GM21381 (cell line): ENCODE results near the gene CATSPER3.

ENCODE experiments used
- ATAC-seq: cut with Tn5 transposase; IDR thresholded peaks from one replicate; pipeline ENCODE4 v1.9.1; 2021; ENCODE audit warnings: mild to moderate bottlenecking, moderate library complexity; ENCODE audit not compliant: unreplicated experiment

Gene CATSPER3

DNA sequence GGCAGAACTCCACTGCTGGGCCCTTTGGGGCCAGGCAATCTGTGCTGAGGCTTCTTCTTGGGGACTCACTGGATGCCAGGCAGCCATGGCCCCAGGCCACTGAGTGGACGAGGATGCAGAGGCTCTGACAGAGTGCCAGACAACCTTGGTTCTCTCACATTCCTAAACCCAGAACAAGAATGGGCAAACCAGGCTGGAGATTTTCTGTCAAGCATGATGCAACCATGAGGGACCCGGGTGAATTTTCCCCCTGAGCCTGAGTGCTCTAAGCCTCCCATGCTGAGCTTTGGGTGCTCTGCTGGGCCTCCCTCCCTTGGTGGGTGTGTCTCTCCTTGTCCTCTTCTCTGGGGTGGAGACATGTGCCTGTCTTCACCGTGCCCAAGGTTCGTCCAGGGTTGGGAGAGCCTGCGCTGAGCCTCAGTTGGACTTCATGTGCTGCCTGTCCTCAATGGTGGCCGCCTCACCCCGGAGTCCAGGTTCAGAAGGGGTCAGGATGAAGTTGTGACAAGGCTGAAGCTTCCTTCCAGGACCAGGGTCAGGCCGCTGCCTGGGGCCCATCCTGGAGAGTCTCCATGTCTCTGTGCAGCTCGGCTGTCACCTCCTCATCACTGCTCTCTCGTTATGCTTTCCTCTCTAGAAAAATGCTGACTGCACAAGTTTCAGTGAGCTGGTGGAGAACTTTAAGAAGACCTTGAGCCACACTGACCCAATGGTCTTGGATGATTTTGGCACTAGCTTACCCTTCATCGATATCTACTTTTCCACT, 42.2 kb downstream of the CATSPER3 start:
- no peak for ATAC-seq

DNA sequence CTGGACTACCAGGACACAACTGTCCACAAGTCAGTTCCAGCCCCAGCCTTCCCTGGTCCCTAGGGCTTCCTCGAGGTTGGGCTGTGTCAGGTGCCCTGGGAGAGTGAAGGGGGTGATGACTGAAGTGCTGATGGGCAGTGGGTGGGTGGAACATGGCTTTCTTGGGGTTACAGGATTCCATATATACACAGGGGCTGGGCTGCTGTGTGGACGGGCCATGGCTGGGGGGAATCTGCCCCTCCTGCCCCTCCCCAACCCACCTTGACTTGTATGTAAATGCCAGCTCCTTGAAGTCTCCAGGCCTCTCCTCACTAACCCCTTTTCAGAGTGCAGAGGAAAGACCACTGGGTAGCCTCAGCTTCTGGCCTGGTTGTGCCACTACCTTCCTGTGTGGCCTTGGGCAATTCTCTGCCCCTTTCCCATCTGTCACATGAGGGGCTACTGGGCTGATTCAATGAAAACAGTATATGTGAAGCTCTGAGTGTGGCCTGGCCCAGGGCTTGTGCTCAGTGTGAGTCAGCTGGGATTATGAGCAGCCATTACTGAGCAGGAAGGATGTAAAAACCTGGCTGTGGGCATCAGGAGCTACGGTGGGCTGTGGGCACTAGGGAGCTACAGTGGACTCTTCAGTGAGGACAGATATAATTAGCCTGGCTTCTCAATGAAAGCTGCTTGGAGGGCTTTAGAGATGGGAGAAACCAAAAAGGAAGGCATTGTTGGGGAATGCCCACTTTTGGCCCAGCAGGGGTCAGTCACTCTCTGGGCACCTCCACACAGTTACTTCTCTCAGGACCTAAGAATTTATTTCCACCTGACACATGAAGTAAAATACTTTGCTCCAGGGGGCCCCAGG, 43.0 kb downstream of the CATSPER3 start:
- no peak for ATAC-seq

DNA sequence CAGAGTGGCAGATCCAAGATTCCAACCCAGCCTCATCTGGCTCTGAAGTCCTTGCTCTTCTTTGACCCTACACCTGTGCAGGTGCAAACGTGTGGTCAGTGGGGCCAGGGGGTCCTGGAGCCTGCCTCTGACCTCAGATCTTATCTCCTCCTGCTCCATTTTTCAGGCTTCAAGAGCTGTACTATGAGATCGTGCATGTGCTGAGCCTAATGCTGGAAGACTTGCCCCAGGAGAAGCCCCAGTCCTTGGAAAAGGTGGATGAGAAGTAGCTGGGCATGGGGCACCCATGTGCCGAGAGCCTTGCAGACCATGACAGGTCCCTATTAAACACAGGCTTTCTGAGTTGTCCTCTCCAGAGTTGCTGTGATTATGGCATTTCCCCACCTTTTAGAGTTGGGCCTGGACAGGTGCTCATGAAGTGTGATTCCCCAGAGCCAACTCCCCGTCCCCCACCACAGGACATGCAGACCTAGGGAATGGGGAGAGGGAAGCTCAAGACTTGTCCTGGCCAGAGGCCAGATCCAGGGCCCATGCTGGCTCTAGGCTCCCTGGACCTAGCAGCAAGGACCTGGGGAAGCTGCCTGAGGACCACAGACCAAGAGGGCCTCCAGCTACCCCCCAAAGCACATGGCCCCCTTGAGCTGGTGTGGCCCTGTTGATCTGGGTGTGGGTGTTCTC, 43.8 kb downstream of the CATSPER3 start:
- ATAC-seq, result no peak

DNA sequence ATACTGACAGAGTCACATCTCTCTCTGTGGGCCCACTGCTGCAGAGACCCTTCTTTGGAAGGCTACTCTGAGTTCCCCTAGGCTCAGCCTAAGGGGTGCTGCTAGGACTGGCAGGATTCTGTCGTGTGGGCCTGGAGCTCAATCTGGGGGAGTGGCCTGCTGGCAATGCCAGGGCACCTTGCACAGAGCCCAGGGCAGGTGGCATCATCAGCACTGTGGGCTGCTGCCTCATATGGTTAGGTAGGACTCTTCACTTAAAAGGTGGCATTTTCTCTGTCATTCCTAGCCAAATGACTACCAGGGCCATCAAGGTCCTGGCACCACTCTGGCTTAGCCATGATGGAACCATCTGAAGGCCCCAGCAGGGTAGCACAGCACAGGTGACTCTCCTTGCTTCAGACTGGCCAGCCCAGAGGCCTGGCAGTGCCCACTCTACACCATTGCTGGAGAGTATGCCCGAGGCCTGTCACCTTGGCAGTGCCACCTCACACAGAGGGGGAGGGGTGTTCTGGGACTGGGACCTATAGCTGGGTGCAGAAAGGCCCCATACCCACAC, 44.4 kb downstream of the CATSPER3 start:
- no peak for ATAC-seq

DNA sequence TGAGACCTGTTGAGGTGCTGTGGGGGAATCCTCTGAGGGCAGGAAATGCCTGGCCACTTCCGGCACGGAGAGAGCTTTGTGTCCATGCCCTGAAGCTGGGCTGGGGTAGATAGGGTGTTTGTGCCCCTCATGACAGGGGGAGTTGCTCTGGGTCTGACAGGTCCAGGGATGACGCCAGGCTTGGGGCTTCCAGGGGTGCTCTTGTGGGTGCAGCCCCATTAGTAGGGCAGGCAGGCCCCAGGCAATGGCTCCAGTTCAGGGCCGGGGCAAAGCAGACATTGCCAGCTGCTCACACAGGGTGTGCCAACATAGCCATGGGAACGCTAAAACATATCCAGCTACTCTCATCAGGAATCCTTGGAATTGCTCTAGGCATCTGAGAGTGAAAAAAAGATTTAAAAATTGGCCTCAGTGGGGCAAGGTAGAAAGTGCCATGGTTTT, 45.3 kb downstream of the CATSPER3 start:
- no peak for ATAC-seq

DNA sequence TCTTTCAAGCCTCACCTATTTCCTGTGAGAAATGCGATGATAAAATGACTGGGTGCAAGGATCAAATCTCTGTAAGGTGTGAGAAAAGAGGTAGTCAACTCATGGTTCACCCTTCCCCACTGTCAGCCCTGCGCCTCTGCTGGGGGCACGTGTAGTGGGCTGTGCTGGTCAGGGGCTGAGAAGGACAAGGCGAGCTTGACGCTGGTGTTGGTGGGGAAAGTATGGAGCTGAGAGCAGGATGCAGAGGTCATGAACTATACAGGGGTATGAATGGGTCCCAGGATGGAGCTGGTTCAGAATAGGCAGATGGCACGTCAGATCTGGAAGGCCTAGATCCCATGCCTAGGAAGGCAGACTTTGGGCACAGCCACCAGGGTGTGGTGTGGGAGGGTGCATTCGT, 45.7 kb downstream of the CATSPER3 start:
- no peak for ATAC-seq

DNA sequence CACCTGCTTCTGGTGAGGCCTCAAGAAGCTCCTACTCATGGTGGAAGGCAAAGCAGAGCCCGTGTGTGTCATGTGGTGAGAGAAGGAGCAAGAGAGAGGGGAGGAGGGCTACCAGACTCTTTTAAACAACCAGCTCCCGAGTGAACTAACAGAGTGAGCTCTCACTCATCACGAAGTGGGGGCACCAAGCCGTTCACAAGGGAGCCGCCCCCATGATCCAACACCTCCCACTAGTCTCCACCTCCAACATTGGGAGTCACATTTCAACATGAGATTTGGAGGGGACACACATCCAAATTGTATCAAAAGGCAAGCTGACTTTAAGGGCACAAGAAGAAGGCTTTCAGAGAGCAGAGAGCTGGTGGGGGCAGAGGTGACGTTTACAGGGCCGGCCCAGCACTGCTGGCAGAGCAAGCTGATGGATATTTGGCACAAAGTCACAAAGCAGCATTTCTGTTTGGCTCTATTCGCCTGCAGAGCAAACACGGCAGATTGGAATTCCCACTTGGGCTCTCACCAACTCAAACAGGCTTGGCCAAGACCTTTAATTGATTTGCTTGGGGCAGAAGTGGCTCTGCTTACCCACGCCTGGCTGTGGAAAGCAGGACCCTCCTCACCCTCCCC, 46.4 kb downstream of the CATSPER3 start:
- ATAC-seq, result no peak

DNA sequence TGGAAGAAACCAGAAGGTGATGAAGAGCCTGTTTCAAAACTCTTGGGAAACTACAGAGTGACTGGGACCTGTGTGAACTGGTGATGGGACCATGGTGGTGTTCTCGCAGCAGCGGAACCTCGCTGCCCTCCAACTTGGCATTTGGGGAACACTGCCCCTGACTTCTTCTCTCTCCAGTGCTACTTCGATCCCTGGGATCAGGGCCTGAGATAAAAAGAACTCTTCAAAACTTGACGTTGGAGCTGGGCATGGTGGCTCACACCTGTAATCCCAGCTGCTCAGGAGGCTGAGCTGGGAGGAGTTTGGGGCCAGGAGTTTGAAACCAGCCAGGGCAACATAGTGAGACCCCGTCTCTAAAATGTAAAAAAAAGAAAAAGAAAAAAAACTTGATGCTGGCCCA, 48.2 kb downstream of the CATSPER3 start:
- ATAC-seq, result no peak

DNA sequence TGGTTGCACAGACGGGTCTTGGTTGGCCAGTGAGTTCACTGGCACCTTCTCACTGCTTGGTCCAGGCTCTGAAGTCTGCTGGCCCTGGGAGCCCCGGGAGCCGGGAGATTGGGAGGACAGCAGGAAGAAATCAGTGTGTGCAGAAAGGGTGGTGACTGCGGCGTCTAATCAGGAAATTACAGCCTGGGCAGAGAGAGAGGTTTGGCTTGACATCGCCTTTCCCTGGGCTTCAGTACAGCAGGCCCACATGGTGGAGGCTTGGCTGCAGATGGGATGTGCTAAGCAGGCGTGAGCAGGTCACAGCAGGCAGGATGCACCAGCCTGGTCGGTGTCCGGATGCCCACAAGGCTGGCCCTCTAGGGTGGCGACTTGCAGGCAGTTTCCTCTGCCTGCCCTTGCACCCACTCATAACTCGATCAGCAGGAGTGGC, 49.2 kb downstream of the CATSPER3 start:
- ATAC-seq, result no peak

DNA sequence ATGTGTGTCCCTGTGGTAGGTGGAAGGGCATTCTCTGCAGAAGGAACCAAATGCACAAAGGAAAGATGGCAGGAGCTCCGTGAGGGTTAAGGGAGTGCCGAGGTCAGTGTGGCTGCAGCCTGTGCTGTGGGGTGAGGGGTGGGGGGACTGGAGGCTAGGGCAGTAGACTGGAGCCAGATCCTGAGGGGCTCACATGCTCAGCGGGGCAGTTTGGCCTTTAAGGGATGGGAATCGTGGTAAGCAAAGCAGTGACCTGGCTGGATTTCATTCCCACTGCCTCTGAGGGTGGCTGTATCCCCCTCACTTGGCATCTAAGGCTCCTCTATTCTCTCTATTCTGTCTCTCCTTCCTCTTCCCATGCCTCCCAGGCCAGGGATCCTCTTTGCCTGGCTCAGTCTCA, 50.8 kb downstream of the CATSPER3 start:
- no peak for ATAC-seq

DNA sequence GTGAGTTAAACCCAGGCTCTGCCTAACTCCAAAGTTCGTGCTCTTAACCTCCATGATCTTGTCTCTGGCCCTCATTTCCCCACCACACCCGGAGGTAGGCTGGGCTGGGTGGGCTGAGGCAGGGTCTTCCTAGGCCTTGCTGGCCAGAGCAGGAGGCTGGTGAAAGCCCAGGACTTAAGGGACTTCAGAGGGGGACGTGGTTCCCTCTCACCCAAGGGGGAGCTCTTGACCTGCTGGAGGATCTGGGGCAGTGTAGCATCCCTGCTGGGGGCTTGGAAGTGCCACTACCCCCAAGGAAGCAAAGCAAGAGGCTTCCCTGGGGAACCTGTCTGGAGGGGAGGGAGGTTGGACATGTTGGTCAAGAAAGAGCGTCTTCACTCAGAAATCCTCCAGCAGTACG, 51.6 kb downstream of the CATSPER3 start:
- ATAC-seq, result no peak

DNA sequence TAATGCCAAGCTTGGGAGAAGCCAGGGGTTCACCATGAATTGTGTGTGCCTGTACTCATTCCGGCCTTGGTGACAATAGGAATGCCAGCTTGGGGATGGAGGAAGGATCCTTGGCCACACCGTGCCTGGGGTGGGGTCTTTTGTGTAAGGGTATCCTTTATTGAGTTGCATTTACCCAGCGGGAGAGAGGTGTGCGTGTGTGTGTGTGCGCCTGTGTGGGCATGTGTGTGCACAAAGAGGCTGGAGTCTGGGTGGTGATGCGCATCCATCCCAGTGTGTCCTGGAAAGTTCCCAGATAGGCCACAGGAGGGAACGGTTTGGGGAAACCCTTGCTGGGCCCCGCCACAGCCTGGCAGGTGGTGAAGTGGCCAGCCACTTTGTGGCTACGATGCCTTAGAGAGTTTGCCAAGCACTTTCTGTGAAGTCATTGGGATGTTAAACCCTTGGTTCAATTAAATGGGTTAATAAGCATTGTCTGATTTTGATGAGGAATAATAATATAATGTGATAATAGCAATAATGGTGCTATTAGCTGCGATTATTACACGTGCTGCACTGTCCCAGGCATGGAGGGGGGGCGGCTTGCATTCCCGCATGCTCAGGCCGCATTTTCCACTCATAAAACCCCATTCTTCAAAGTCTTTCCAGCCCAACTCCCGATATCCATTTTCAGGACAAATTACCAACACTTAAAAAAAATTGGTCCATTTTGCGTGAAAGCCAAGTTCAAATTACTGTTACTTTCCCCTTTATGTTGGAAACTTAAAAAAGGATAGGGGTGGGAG, 52.6 kb downstream of the CATSPER3 start:
- ATAC-seq, result no peak

DNA sequence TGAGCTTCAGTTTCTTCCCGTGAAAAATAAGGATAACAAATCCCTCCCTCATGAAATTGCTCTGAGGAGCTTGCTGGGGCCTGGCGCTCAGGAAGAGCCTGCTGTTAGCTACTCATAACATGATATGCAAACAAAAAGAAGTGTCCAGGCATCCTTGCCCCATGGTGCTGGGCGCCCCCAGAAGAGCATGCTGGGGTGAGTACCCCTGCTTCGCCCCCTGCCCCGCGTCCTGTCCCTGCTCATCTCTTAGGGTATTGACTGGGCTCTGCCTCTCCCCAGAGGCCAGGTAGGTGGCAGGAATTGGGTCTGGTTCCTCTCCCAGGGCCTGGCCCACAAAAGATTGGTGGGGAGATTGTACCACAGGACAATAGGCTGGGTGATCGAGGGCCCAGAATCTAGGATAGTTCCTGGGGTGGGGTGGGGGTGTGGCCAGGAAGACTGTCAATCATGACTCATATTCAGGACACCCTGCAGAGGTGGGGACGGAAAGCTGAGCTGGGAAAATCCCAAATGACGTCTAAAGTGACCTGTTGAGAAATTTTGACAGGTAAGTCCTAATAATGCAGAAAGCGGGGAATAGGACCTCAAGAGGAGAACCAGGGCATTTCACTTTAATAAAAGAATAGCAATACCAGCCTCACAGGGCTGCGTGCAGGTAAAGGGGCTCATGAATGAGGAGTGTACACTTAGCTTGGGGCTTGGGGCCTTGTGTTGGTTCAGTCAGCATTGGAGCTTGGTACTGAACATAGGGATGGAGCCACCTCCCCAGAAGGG, 57.4 kb downstream of the CATSPER3 start:
- no peak for ATAC-seq

DNA sequence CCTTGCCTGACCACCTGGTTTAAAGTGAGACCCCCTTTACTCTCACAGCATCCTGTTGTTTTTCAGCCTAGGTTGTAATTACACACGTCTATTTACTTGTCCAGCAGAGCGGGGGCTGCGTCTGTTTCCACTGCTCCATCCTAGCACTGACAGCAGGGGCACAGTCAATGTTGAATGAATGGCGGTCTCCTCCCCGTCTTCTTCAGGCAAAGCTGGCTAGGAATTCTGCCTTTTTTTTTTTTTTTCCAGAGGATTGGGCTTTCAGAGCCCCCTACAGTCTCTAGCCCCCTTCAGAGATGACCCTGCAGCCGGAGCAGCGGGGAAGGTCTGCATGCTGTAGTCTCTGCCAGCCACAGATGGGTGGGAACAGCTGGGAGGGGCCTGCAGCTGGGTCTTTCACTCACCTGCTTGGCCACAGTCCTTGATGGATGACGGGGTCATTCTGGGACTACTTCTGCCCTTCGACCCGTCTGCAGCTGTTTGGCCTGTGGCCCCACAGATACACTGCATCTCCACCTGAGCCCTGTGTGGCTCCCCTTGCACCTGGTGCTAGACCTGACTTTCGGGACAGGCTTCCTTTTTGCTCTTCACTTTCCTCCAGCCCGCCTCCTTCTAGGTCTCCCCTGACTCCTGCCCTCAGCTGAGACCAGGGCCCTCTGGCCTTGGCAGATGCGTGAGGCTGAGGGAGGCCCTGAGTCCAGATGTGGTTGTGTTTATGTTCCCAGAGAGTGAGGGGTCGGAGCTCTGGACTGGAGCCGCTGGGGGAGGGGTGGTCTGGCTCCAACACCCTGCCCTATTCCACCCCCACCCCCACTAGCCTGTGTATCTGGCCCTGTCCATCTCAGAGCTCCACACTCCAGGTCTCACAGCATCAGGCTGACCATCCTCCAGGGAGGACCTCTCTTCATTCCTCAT, 58.3 kb downstream of the CATSPER3 start:
- no peak for ATAC-seq

DNA sequence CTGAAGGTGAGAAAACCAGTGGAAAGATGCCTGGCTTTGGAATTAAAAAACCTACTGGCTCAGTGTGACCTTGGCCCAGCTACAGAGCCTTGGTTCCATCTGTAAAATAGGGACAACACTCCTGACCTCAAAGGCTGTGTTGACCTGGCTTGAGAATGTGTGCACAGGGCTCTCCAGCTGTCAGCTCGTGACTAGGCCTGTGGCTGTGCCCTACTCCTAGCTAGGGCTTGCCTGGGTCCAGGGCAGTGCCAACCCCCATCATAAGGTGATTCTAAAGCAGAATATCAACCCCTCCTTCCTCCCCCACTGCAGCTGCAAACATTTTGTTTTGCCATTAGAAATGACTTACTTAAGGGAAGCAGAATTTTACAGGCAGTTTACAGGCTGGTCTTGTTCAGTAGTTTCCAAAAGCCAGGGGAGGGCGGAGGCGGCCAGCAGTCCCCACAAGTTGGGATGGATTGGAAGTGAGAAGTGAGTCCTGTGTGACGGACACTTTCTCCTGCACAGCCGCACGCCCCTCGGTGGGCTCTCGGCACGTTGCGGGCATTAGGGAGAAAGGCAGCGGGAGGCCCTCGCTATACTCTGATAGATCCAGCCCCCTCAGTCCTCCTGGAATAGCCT, 59.0 kb downstream of the CATSPER3 start:
- ATAC-seq, result no peak

DNA sequence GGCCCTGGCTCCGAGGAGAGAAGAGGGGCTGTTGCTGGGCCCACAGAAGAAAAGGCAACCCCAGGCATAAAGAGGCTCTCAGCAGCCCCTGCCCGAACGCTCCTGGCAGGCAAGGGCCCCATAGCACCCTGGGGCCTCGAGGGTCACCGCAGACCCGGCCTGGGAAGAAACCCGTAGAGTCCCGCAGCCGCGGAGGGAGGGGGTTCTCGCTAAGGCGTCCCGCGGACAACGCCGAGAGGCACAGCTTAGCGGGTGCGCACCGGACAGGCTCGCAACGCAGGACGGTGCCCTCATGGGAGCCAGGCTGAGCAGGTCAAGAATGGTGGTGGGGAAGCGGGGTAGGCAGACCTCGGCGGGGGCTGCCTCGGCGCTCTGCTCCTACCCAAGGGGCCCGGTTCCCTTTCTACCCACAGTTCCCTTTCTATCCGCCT, 59.6 kb downstream of the CATSPER3 start:
- no peak for ATAC-seq

DNA sequence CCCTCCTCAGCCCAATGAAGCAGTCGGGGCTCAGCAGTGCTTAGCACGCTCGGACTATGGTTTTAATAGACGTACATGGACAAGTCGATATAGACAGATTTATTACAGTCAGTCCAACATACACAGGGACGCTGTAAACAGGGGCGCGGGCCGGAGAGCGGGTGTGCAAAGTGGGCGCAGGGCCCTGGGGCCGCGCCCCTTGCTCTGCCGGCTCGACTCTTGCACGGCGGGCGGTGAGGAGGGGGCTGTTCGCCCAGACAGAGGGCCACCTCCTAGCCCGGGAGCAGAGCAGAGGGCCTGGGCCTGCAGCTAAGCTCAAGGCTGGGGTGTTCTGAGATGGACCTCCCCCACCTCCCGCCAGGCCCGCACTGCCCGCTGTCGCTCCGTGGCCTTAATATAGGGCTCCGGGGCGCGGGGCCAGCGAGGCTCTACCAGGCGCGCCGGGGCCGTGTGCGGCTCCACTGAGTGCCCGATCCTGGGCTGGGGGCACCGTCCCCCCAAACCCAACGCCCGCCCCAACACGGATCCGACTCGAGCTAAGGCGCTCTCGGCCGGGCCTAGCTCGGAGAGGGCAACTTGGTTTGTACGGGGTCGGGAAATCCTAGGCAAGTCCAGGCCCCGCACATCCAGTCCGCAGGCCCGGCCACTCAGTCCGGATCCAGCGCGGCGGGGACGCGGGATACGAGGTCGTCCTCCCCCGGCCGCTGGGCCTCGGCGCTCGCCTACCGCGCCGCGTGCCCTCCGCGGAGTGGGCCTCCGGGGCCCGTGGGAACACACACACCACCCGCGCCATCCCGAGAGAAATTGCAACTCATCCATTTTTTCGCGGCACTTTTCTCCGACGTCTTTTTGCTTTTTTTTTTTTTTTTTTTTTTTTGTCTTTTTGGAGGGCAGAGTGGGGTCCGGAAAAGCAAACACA, 60.2 kb downstream of the CATSPER3 start:
- no peak for ATAC-seq
